Activated B cell treated with CpG ODN at 0.5 μM for 24 hours (primary cell): ENCODE data around the gene ATP6V0E1. TPM values are rescaled to one million over a fixed set of nuclear protein-coding genes. Genes with fewer than 3 reads are reported as not detected.

Source experiments
- ATAC-seq: fragments of 200-7000 bp; cut with Tn5 transposase; one replicate; pipeline ENCODE4 v1.10.0; 2021; ENCODE audit warnings: low read depth, mild to moderate bottlenecking, moderate library complexity
- CTCF ChIA-PET: fragments of 350-600 bp; sonication (Branson Sonifier 250); formaldehyde crosslinking; loops from one replicate; lab custom pipeline; 2021; ENCODE audit warnings: antibody characterized with exemption; lab: Charles Lee
- POLR2A ChIA-PET: fragments of 350-600 bp; sonication (Branson Sonifier 250); formaldehyde crosslinking; loops from one replicate; lab custom pipeline; 2021; ENCODE audit warnings: antibody characterized with exemption; lab: Charles Lee
- DNase-seq: peaks from one replicate; pipeline ENCODE4 v3.0.0; 2022
- H3K27ac Mint-ChIP-seq: one replicate; pipeline ENCODE4 v1.8.0; 2020; ENCODE audit warnings: mixed read lengths
- H3K27me3 Mint-ChIP-seq: one replicate; pipeline ENCODE4 v1.8.0; 2021; ENCODE audit warnings: mixed read lengths
- H3K36me3 Mint-ChIP-seq: one replicate; pipeline ENCODE4 v1.8.0; 2021; ENCODE audit warnings: low read depth, mixed read lengths
- H3K4me1 Mint-ChIP-seq: one replicate; pipeline ENCODE4 v1.8.0; 2021; ENCODE audit warnings: mixed read lengths
- H3K4me3 Mint-ChIP-seq: one replicate; pipeline ENCODE4 v1.8.0; 2020; ENCODE audit warnings: mild to moderate bottlenecking, mixed read lengths
- H3K9me3 Mint-ChIP-seq: one replicate; pipeline ENCODE4 v1.8.0; 2020; ENCODE audit warnings: mixed read lengths
- intact Hi-C: fragments of 100-400 bp; cut with micrococcal nuclease; formaldehyde crosslinking; loops from one replicate; pipeline ENCODE4 v1.15.1; 2024
- total RNA-seq: library from RNA; stranded (reverse); gene quantifications from 2 replicates; pipeline ENCODE4 v1.2.3, GENCODE V29; 2022
- TF ChIP-seq, protein P1 (sequence below): fragments of 200-600 bp; IDR thresholded peaks from one replicate; pipeline ENCODE4 v1.8.0; 2022; ENCODE audit warnings: antibody characterized with exemption, mild to moderate bottlenecking

Gene ATP6V0E1
- total RNA-seq, 1 donor from 2014 or later: 191 TPM

DNA sequence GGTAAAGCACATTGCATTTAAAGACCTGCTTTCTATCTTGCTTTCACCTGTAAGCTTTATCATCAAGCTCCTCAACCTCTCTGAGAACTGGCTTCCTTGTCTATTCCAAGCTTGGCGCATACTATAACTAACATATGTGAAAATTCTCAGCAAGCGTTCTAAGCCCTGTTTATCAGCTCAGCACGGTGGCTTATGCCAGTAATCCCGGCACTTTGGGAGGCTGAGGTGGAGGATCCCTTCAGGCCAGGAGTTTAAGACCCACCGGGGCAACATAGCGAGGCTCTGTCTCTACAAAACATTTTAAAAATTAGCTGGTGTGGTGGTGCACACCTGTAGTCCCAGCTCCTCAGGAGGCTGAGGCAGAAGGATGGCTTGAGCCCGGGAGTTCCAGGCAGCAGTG is 1.6 kb upstream of the ATP6V0E1 start:
- no peak for ATAC-seq
- TF ChIP-seq, protein P1, sequence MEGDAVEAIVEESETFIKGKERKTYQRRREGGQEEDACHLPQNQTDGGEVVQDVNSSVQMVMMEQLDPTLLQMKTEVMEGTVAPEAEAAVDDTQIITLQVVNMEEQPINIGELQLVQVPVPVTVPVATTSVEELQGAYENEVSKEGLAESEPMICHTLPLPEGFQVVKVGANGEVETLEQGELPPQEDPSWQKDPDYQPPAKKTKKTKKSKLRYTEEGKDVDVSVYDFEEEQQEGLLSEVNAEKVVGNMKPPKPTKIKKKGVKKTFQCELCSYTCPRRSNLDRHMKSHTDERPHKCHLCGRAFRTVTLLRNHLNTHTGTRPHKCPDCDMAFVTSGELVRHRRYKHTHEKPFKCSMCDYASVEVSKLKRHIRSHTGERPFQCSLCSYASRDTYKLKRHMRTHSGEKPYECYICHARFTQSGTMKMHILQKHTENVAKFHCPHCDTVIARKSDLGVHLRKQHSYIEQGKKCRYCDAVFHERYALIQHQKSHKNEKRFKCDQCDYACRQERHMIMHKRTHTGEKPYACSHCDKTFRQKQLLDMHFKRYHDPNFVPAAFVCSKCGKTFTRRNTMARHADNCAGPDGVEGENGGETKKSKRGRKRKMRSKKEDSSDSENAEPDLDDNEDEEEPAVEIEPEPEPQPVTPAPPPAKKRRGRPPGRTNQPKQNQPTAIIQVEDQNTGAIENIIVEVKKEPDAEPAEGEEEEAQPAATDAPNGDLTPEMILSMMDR: no peak
- Mint-ChIP-seq H3K9me3 (no peaks in the 10 kb centered on the region), H3K36me3 (peaks cover 14% of the 10 kb centered on the region), H3K27ac (no peak overlapping the region), H3K27me3 (no peaks in the 10 kb centered on the region), H3K4me3 (no peak overlapping the region), H3K4me1 (peaks cover 31% of the 10 kb centered on the region)
- intact Hi-C loops: loop anchor here (5.0 kb wide), 1 partner anchor 55 kb away; no protein-coding TSS in a partner anchor
- DNase-seq: no peak
- CTCF ChIA-PET: interaction anchor here (1.1 to 1.5 kb wide), 5 partner anchors 23 to 222 kb away, joined by 3 read pairs; partner anchors contain the start of gene RPL26L1
- POLR2A ChIA-PET: interaction anchor here (3.6 kb wide), 1 partner anchor 23 kb away, joined by 38 read pairs; the partner anchor contains the start of gene RPL26L1

- H3K4me3 Mint-ChIP-seq: peak overlapping the region; percentile 98
- TF ChIP-seq, protein P1: no peak
- POLR2A ChIA-PET: interaction anchor here (0.6 to 3.6 kb wide), 24 partner anchors 10 to 1010 kb away, joined by 3 to 54 read pairs (median 7); partner anchors contain the start of genes BNIP1, DUSP1, FBXW11 and RPL26L1
- peaks cover 44% of the 10 kb centered on the region for H3K4me1 Mint-ChIP-seq
- no peaks in the 10 kb centered on the region for H3K9me3 Mint-ChIP-seq
- H3K36me3 Mint-ChIP-seq: peaks cover 35% of the 10 kb centered on the region
- peak overlapping the region; percentile 96 for H3K27ac Mint-ChIP-seq
- ATAC-seq: peak; percentile 67
- CTCF ChIA-PET: interaction anchor here (0.8 to 2.4 kb wide), 10 partner anchors 11 to 160 kb away, joined by 3 to 15 read pairs (median 4); partner anchors contain the start of genes BNIP1 and RPL26L1
- intact Hi-C loops: loop anchor here (1.0 to 5.0 kb wide), 5 partner anchors 16 to 220 kb away; partner anchors contain the start of gene BNIP1
- DNase-seq: peak; percentile 48
- no peaks in the 10 kb centered on the region for H3K27me3 Mint-ChIP-seq
These were observed 828 bp downstream of the ATP6V0E1 start for GRCh38 chr5:172984244-172984953.

- POLR2A ChIA-PET: interaction anchor here (1.2 to 2.8 kb wide), 3 partner anchors 26 to 159 kb away, joined by 5 to 54 read pairs (median 6); partner anchors contain the start of genes BNIP1 and RPL26L1
These were observed 2.0 kb downstream of the ATP6V0E1 start for GRCh38 chr5:172985596-172985995.

DNA sequence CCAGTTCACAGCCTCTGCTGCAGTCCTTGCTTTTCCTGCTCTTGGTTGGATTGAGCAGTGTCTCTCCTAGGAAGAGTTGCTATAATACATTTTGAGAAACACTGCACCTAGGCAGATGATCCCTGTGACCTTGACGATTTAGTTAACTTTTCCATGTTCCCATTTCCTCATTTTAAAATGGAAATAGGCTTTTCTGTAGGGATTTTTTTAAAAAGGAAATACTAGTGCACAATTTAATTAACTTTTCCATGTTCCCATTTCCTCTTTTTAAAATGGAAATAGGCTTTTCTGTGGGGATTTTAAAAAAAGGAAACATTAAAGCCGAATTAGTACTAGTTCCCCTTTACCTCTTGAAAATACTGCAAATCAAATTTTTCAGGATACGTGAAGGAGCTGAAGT is 4.7 kb downstream of the ATP6V0E1 start:
- no peak overlapping the region for H3K27ac Mint-ChIP-seq
- no peaks in the 10 kb centered on the region for H3K9me3 Mint-ChIP-seq
- TF ChIP-seq, protein P1: no peak
- H3K27me3 Mint-ChIP-seq: no peaks in the 10 kb centered on the region
- intact Hi-C loops: no loop called here
- ChIA-PET POLR2A (no interaction called here), CTCF (no interaction called here)
- ATAC-seq (no peak), DNase-seq (no peak)
- H3K4me3 Mint-ChIP-seq: no peak overlapping the region
- peaks cover 50% of the 10 kb centered on the region for H3K4me1 Mint-ChIP-seq
- H3K36me3 Mint-ChIP-seq: peaks cover 58% of the 10 kb centered on the region

More at GRCh38 chr5:172985596-172985995, 2.0 kb downstream of the ATP6V0E1 start:
- ATAC-seq: no peak
- Mint-ChIP-seq H3K27me3 (no peaks in the 10 kb centered on the region), H3K4me1 (peaks cover 44% of the 10 kb centered on the region), H3K36me3 (peaks cover 38% of the 10 kb centered on the region), H3K4me3 (peak overlapping the region; percentile 66), H3K27ac (peak overlapping the region; percentile 96), H3K9me3 (no peaks in the 10 kb centered on the region)
- no peak for DNase-seq
- intact Hi-C loops: loop anchor here (2.0 kb wide), 1 partner anchor 15 kb away; no protein-coding TSS in a partner anchor
- TF ChIP-seq, protein P1: no peak
- CTCF ChIA-PET: no interaction called here

- Mint-ChIP-seq H3K9me3 (no peaks in the 10 kb centered on the region), H3K27ac (no peak overlapping the region), H3K36me3 (peaks cover 74% of the 10 kb centered on the region), H3K4me3 (no peak overlapping the region), H3K4me1 (peaks cover 38% of the 10 kb centered on the region), H3K27me3 (no peaks in the 10 kb centered on the region)
- CTCF ChIA-PET: no interaction called here
- intact Hi-C loops: loop anchor here (2.0 kb wide), 1 partner anchor 16 kb away; no protein-coding TSS in a partner anchor
- POLR2A ChIA-PET: no interaction called here
- no peak for DNase-seq
- ATAC-seq: no peak
- TF ChIP-seq, protein P1: no peak
These were observed 7.2 kb downstream of the ATP6V0E1 start for GRCh38 chr5:172990776-172991175.
